ENCODE measurements around the gene ERCC5. TPM values are rescaled to one million over a fixed set of nuclear protein-coding genes. Genes with fewer than 3 reads are reported as not detected.
A peak's percentile ranks its signal among the peaks of the same experiment; 100 is the strongest.

ERCC5 gene
- total and polyA plus RNA-seq, 2 of the 8 experiments (the other 6 are each of a cell fraction or from before 2014, with no cell fraction given): 3.8 to 24.4 TPM

- FAIRE-seq (no peak), DNase-seq (ENCODE audit: low read depth in 1 of 2, low spot score in 2 of 2) (no peak)
- Histone ChIP-seq H3K79me2 (ENCODE audit: control insufficient read depth in 1 of 2, insufficient read depth in 2 of 2, low read length in 2 of 2) (no peaks in the 10 kb centered on the region), H3K4me3 (ENCODE audit: extremely low read depth in 1 of 4, insufficient read depth in 2 of 4, low read depth in 3 of 4, low read length in 4 of 4) (no peak overlapping the region), H3K4ac (replicated peaks; ENCODE audit: insufficient read length, low read depth, low read length) (no peak overlapping the region), H3K36me3 (ENCODE audit: control insufficient read depth in 2 of 4, insufficient read depth in 4 of 4, low read length in 3 of 4) (no peaks in the 10 kb centered on the region), H3K56ac (replicated peaks; ENCODE audit: insufficient read length, low read depth, low read length) (no peak overlapping the region), H3K18ac (ENCODE audit: extremely low read depth, low read length) (no peak overlapping the region), H3K14ac (ENCODE audit: insufficient read length) (no peak overlapping the region), H4K5ac (ENCODE audit: insufficient read length, low read depth, low read length) (no peak overlapping the region), H3K4me2 (ENCODE audit: insufficient read depth in 1 of 2, low read depth in 2 of 2, low read length in 2 of 2) (no peak overlapping the region), H3K23me2 (ENCODE audit: low read depth, low read length) (no peaks in the 10 kb centered on the region; the same call in 1 of the 2 replicates), H3K9me3 (ENCODE audit: insufficient read depth in 2 of 2, low read depth in 1 of 2, low read length in 1 of 2) (no peaks in the 10 kb centered on the region), H3K9ac (replicated peaks in 1 of 4; ENCODE audit: extremely low read depth in 1 of 4, low read depth in 3 of 4, low read length in 3 of 4) (no peak overlapping the region), H4K91ac (replicated peaks; ENCODE audit: insufficient read length, low read length) (no peak overlapping the region), H4K8ac (ENCODE audit: extremely low read depth, insufficient read depth, low read length) (no peak overlapping the region), H3K4me1 (replicated peaks in 1 of 4; ENCODE audit: control insufficient read depth in 3 of 4, insufficient read depth in 4 of 4, low read length in 3 of 4) (peaks cover 0 to 4% (median 0%) of the 10 kb centered on the region in 4 experiments; a peak in 1 of 7 replicates), H3K79me1 (ENCODE audit: low read depth, low read length) (no peaks in the 10 kb centered on the region), H3K27ac (ENCODE audit: low read depth, low read length) (no peak overlapping the region), H3K23ac (ENCODE audit: insufficient read length) (no peak overlapping the region), H4K20me1 (replicated peaks in 1 of 2; ENCODE audit: control insufficient read depth in 1 of 2, insufficient read depth in 2 of 2, low read length in 2 of 2) (no peaks in the 10 kb centered on the region), H2BK12ac (ENCODE audit: low read depth, low read length) (no peak overlapping the region), H3K27me3 (replicated peaks in 1 of 4; ENCODE audit: control insufficient read depth in 3 of 4, extremely low read depth in 1 of 4, insufficient read depth in 3 of 4, low read length in 3 of 4) (no peaks in the 10 kb centered on the region), H2AK5ac (ENCODE audit: low read depth, low read length) (no peak overlapping the region), H2BK120ac (replicated peaks; ENCODE audit: low read depth, low read length) (no peak overlapping the region), H2AFZ (ENCODE audit: low read length) (0 out of 2 replicates have a peak overlapping the region, but pooled peaks have one; percentile 37), H2BK15ac (ENCODE audit: low read length) (no peak overlapping the region), H2BK5ac (ENCODE audit: low read depth, low read length) (no peak overlapping the region), H2BK20ac (ENCODE audit: low read length) (no peak overlapping the region)
- CTCF ChIA-PET (ENCODE audit: partially characterized antibody): interaction anchor here (0.6 to 2.7 kb wide), 15 partner anchors 11 to 244 kb away, joined by 3 to 30 read pairs (median 4); no protein-coding TSS in a partner anchor
- WGBS, 2 experiments (ENCODE audit: extremely low coverage in 1 of 2, insufficient coverage in 1 of 2, insufficient read length in 1 of 2, insufficient replicate concordance in 2 of 2, low coverage in 1 of 2, low lambda C conversion rate in 2 of 2, missing lambda C conversion rate in 1 of 2): 58% methylated on average over 14 of the region's 14 CpGs; no CpG with 5 or more reads in 1 of the 2 experiments
- POLR2A ChIA-PET (ENCODE audit: partially characterized antibody): interaction anchor here (1.8 kb wide), 1 partner anchor 33 kb away, joined by 3 read pairs; no protein-coding TSS in a partner anchor
- TF ChIP-seq CTCF (IDR thresholded peaks at IDR 0.05; ENCODE audit: control extremely low read depth in 1 of 3, insufficient read depth in 1 of 3, low read depth in 1 of 3, low read length in 3 of 3): peak in 2 of 3 experiments; percentile 25 to 46; a peak in 2 of 4 replicates
- TF ChIP-seq YY1 (IDR thresholded peaks at IDR 0.05; ENCODE audit: low read depth, low read length): no peak
- peak; percentile 68 for TF ChIP-seq RAD21 (IDR thresholded peaks at IDR 0.05 in 1 of 2, conservative IDR thresholded peaks at IDR 0.05 in 1 of 2; ENCODE audit: low read depth in 2 of 2, low read length in 2 of 2)
These were observed 58.0 kb downstream of the ERCC5 start for GRCh38 chr13:102903659-102904407.
